Activated naive CD8-positive, alpha-beta T cell treated with anti-CD3 and anti-CD28 coated beads for 36 hours (primary cell): Measurements from ENCODE around the gene MYADM. TPM values are rescaled to one million over a fixed set of nuclear protein-coding genes. Genes with fewer than 3 reads are reported as not detected.

ENCODE experiments used
- DNase-seq: peaks from one replicate; pipeline ENCODE4 v3.0.0; 2021
- H3K27ac Mint-ChIP-seq: one replicate; pipeline ENCODE4 v1.8.0; 2022; ENCODE audit warnings: mild to moderate bottlenecking, moderate library complexity, mixed read lengths
- H3K27me3 Mint-ChIP-seq: one replicate; pipeline ENCODE4 v1.8.0; 2022; ENCODE audit warnings: mild to moderate bottlenecking, mixed read lengths
- H3K36me3 Mint-ChIP-seq: one replicate; pipeline ENCODE4 v1.8.0; 2021; ENCODE audit warnings: mild to moderate bottlenecking, mixed read lengths
- H3K4me1 Mint-ChIP-seq: one replicate; pipeline ENCODE4 v1.8.0; 2021; ENCODE audit warnings: mixed read lengths
- H3K4me3 Mint-ChIP-seq: one replicate; pipeline ENCODE4 v1.8.0; 2022; ENCODE audit warnings: mild to moderate bottlenecking, moderate library complexity, mixed read lengths
- H3K9me3 Mint-ChIP-seq: one replicate; pipeline ENCODE4 v1.8.0; 2022; ENCODE audit warnings: mixed read lengths
- total RNA-seq, 2 experiments: library from RNA; stranded (reverse); gene quantifications; one replicate each; pipeline ENCODE4 v1.2.3, GENCODE V29; 2021

MYADM gene
- total RNA-seq, 2 experiments from 2014 or later = 30.9 to 32.1 TPM

DNA sequence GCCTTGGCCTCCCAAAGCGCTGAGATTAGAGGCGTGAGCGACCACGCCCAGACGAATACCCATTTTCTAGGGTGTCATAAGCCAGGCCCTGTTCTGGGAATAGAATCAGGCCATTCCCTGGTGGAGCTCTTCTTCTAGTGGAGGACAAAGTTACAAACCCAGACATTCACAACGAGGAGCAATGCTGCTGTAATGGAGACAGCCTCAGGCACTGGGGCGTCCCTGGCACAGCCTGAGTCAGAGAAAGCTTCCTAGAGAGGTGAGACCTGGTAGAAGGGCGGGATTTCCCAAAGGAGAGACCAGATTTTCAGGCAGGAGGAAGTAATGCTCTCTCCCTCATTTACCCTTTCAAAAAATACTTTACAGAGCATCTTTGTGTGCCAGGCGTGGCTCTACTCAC, 27.0 kb downstream of the MYADM start:
- DNase-seq = no peak
- Mint-ChIP-seq H3K4me3 (no peak overlapping the region), H3K27ac (no peak overlapping the region), H3K9me3 (peaks cover 2% of the 10 kb centered on the region), H3K27me3 (peaks cover 81% of the 10 kb centered on the region), H3K36me3 (no peaks in the 10 kb centered on the region), H3K4me1 (peaks cover 4% of the 10 kb centered on the region)

DNA sequence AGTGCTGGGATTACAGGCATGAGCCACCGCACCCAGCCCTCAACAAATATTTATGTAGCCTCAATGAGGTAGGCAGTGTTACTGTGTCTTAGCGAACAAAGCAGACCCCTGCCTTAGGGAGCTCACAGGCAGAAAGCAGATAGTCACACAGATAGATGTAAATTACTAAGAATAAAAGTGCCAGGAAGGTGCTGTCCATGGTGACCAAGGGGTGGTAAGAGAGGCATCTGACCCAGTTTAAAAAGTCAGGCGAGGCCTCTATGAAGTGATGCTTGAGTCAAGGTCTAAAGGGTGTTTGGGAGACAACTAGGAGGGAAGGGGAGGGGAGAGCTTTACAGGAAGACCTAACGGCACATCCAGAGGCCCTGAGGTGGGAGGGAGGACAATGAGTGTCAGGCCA, 29.0 kb downstream of the MYADM start:
- Mint-ChIP-seq H3K4me3 (no peak overlapping the region), H3K27ac (no peak overlapping the region), H3K4me1 (peaks cover 4% of the 10 kb centered on the region), H3K36me3 (no peaks in the 10 kb centered on the region), H3K27me3 (peaks cover 82% of the 10 kb centered on the region), H3K9me3 (peaks cover 2% of the 10 kb centered on the region)
- no peak for DNase-seq

DNA sequence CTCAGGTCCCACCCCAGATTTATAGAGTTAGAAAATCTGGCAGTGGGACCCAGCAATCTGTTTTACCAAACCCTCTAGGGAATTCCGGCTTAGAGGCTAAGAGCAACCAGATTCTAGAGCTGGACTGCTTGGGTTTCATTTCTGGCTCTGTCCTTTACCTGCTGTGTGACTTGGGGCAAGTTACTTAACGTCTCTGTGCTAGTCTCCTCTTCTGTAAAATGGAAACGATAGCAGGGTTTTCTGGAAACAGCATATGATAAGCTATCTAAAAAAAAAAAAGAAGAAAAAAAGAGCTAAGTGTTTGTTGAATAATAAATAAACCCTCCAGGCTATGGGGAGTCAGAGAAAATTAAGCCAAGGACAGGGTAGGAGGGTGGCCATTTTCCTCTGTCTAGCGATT, 29.8 kb downstream of the MYADM start:
- H3K4me3 Mint-ChIP-seq = no peak overlapping the region
- H3K4me1 Mint-ChIP-seq = peaks cover 4% of the 10 kb centered on the region
- peaks cover 2% of the 10 kb centered on the region for H3K9me3 Mint-ChIP-seq
- DNase-seq = no peak
- H3K27me3 Mint-ChIP-seq = peaks cover 80% of the 10 kb centered on the region
- H3K36me3 Mint-ChIP-seq = no peaks in the 10 kb centered on the region
- H3K27ac Mint-ChIP-seq = no peak overlapping the region

DNA sequence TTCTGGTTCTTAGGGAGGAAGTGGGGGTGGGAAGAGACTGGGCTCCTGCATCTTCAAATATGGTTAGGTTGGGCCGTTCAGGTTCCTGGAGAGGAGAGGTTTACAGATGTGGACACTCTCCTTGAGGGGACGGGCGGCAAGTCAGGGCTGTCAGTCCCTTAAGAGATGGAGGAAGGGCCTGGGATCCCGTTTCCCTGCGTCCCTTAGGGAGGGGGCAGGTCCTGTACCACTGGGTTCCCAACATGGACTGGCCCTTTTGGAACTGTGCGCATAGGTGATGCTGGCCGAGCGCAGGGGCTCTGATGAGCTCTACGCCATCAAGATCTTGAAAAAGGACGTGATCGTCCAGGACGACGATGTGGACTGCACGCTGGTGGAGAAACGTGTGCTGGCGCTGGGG, 30.5 kb downstream of the MYADM start:
- no peak for DNase-seq
- Mint-ChIP-seq H3K4me1 (peaks cover 4% of the 10 kb centered on the region), H3K4me3 (no peak overlapping the region), H3K9me3 (peaks cover 2% of the 10 kb centered on the region), H3K27me3 (peaks cover 80% of the 10 kb centered on the region), H3K36me3 (no peaks in the 10 kb centered on the region), H3K27ac (no peak overlapping the region)

DNA sequence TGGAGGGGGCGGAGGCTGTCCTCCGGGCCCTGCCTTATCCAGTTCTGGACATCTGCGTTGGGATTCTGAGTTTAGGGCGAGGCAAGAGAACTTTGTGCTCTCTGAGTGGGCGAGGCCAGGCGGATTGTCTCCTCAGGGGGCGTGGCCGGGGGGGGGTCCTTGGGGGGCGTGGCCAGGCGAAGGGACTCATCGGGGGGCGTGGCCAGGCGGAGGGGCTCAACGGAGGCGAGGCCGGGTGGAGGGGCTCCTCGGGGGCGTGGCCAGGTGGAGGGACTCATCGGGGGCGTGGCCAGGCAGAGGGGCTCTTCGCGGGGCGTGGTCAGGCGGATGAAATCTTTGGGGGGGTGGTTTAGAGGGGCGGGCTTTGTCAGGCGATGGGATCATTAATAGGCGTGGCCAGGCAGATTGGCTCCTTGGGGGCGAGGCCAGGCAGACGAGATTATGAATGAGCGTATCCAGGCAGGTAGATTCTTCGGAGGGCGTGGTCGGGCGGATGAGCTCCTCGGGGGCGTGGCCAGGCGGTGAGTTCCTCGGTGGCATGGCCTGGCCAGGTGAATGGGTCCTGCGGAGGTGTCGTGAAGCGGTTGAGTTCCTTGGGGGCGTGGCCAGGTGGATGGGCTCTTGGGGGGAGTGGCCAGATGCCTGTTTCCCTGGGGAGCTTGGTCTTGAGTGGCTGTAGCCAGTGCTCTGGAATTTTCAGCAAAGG, 31.1 kb downstream of the MYADM start:
- Mint-ChIP-seq H3K4me1 (peaks cover 4% of the 10 kb centered on the region), H3K9me3 (peaks cover 2% of the 10 kb centered on the region), H3K4me3 (peak overlapping the region; percentile 10), H3K27me3 (peaks cover 77% of the 10 kb centered on the region), H3K27ac (no peak overlapping the region), H3K36me3 (no peaks in the 10 kb centered on the region)
- no peak for DNase-seq

DNA sequence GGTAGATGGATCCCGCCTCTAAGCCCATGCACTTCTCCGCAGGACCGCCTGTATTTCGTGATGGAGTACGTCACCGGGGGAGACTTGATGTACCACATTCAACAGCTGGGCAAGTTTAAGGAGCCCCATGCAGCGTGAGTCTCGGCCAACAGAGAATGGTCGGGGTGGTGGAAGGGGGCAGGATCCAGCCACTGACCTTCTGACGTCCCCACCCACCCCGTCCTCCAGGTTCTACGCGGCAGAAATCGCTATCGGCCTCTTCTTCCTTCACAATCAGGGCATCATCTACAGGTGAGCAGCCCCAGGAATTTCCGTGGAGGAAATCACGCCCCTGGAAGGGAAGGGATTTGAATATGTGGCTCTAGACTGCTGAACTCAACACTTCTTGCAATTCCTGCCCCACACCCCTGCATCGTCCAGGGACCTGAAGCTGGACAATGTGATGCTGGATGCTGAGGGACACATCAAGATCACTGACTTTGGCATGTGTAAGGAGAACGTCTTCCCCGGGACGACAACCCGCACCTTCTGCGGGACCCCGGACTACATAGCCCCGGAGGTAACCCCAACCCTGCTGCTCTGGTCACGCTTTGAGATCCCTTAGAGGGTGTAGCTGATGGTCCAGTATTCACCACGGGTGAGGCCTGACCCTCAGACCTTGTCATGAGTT, 32.6 kb downstream of the MYADM start:
- no peak overlapping the region for H3K4me3 Mint-ChIP-seq
- no peak overlapping the region for H3K27ac Mint-ChIP-seq
- H3K36me3 Mint-ChIP-seq = no peaks in the 10 kb centered on the region
- H3K4me1 Mint-ChIP-seq = peaks cover 4% of the 10 kb centered on the region
- peaks cover 81% of the 10 kb centered on the region for H3K27me3 Mint-ChIP-seq
- no peak for DNase-seq
- H3K9me3 Mint-ChIP-seq = peaks cover 2% of the 10 kb centered on the region

DNA sequence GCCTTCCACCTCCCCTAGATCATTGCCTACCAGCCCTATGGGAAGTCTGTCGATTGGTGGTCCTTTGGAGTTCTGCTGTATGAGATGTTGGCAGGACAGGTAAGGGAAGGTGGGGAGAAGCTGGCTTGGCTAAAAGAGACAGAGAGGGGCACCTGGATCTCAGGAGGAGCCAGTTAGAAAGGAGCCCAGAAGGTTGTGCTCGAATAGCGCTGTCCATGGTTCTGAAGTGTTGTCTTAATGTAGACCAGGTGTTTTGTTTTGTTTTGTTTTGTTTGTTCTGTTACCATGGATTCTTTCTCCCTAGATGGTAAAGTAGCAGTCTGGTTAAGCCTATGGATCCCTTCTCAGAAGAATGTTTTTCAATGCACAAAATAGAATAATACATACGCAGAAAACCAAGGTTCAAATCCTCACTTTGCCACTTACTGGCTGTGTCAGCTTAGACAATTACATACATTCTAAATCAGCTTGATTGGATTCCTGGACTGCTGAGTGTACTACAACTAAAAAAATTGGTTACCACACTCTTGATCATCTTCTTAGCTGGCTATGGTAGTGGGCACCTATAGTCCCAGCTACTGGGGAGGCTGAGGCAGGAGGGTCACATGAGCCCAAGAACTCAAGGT, 35.5 kb downstream of the MYADM start:
- H3K4me1 Mint-ChIP-seq = peaks cover 15% of the 10 kb centered on the region
- peaks cover 2% of the 10 kb centered on the region for H3K9me3 Mint-ChIP-seq
- peaks cover 83% of the 10 kb centered on the region for H3K27me3 Mint-ChIP-seq
- H3K4me3 Mint-ChIP-seq = no peak overlapping the region
- DNase-seq = no peak
- H3K36me3 Mint-ChIP-seq = no peaks in the 10 kb centered on the region
- no peak overlapping the region for H3K27ac Mint-ChIP-seq

DNA sequence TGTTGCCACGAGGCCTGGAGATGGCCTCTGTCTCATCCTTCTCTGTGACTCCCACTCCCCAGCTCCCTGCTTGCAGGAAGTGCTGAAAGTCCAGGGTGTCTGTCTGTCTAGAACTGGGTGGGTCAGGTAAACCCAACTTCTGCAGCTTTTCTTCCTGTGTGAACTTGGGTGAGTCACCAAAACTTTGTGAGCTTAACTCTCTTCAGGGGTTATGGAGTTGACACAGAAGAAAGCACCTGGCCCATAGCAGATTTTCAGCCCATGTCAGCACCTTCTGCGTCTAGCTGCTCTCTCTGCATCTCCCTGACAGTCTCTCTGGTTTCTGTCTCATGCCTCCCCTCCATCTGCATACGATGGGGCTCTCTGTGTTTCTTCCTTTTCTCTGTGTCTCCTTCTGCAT, 37.2 kb downstream of the MYADM start:
- no peaks in the 10 kb centered on the region for H3K9me3 Mint-ChIP-seq
- H3K4me1 Mint-ChIP-seq = peaks cover 16% of the 10 kb centered on the region
- H3K4me3 Mint-ChIP-seq = no peak overlapping the region
- no peak overlapping the region for H3K27ac Mint-ChIP-seq
- DNase-seq = no peak
- no peaks in the 10 kb centered on the region for H3K36me3 Mint-ChIP-seq
- peaks cover 82% of the 10 kb centered on the region for H3K27me3 Mint-ChIP-seq

DNA sequence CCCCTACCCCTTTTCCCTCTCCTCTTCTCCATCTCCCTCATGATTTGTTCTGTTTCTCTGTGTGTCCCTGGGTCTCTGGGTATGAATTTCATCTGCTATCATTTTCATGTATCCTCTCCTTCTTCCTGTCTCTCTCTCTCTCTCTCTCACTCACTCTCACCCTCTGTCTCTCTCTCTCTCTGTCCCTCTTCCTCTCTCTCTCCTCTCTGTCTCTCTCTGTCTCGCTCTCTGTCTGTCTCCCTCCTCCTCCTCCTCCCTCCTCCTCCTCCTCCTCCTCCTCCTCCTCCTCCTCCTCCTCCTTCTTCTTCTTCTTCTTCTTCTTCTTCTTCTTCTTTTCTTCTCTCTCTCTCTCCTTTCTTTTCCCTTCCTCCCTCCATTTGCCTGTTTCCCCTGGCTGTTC, 38.1 kb downstream of the MYADM start:
- no peak for DNase-seq
- H3K4me1 Mint-ChIP-seq = peaks cover 16% of the 10 kb centered on the region
- H3K27me3 Mint-ChIP-seq = peaks cover 82% of the 10 kb centered on the region
- H3K4me3 Mint-ChIP-seq = no peak overlapping the region
- no peaks in the 10 kb centered on the region for H3K36me3 Mint-ChIP-seq
- no peak overlapping the region for H3K27ac Mint-ChIP-seq
- no peaks in the 10 kb centered on the region for H3K9me3 Mint-ChIP-seq

DNA sequence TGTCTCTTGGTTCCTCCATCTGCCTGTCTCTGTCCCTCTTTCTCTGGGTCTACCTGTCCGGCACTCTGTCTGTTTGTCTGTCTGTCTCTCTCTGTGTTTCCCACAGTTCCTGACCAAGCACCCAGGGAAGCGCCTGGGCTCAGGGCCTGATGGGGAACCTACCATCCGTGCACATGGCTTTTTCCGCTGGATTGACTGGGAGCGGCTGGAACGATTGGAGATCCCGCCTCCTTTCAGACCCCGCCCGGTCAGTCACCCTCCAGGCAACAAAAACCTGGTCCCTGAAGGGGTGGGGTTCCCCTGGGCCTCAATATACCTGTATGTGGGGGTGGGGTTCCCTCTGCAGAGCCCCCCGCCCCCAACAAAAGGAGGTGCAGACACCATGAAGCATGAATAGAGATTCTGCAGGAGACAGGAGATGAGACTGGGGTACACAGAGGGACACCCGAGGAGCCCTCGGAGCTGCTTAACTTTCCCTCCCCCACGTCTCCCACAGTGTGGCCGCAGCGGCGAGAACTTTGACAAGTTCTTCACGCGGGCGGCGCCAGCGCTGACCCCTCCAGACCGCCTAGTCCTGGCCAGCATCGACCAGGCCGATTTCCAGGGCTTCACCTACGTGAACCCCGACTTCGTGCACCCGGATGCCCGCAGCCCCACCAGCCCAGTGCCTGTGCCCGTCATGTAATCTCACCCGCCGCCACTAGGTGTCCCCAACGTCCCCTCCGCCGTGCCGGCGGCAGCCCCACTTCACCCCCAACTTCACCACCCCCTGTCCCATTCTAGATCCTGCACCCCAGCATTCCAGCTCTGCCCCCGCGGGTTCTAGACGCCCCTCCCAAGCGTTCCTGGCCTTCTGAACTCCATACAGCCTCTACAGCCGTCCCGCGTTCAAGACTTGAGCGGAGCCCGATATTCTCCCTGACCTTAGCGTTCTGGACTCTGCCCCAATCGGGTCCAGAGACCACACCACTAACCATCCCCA, 38.8 kb downstream of the MYADM start:
- Mint-ChIP-seq H3K36me3 (no peaks in the 10 kb centered on the region), H3K9me3 (no peaks in the 10 kb centered on the region), H3K4me1 (peaks cover 16% of the 10 kb centered on the region), H3K4me3 (no peak overlapping the region), H3K27ac (no peak overlapping the region), H3K27me3 (peaks cover 84% of the 10 kb centered on the region)
- peak; percentile 69 for DNase-seq

DNA sequence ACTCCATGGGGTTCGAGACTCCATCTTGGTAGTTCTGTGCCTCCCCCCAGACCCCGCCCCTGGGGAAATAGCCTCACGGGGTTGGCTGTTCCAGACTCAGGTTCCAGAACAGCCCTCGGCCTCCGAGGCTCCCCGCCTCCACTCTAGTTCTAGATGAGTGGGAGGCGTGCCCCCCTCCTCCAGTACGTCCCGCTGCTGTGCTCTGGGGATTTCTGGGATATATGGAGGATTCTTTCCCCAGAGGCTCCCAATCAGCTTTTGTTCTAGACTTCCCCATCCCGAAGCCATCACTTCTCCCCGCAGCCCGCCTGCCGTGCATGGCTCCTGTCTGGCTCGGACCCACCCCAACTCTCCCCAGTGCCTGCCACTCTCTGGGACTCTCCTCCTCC, 39.5 kb downstream of the MYADM start:
- Mint-ChIP-seq H3K36me3 (no peaks in the 10 kb centered on the region), H3K27ac (no peak overlapping the region), H3K4me1 (peaks cover 16% of the 10 kb centered on the region), H3K27me3 (peaks cover 90% of the 10 kb centered on the region), H3K4me3 (no peak overlapping the region), H3K9me3 (no peaks in the 10 kb centered on the region)
- no peak for DNase-seq

DNA sequence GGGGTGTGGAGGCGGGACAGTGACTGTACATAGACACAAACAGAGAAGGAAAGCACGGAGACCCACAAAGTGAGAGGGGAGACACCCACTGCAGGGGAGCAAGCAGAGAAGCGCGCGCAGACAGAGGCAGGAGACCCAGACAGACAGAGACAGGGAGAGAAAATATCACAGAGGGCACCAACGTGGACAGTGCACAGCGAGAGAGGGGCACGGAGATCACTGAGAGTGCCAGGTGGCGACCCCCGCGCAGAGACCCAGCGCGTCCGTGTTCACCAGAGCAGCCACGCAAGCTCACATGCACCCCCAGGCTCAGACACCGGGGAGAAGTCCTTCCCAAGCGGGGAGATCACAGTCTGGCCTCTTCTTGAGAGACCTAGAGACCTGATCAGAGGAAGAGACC, 40.0 kb downstream of the MYADM start:
- Mint-ChIP-seq H3K36me3 (no peaks in the 10 kb centered on the region), H3K9me3 (no peaks in the 10 kb centered on the region)

DNA sequence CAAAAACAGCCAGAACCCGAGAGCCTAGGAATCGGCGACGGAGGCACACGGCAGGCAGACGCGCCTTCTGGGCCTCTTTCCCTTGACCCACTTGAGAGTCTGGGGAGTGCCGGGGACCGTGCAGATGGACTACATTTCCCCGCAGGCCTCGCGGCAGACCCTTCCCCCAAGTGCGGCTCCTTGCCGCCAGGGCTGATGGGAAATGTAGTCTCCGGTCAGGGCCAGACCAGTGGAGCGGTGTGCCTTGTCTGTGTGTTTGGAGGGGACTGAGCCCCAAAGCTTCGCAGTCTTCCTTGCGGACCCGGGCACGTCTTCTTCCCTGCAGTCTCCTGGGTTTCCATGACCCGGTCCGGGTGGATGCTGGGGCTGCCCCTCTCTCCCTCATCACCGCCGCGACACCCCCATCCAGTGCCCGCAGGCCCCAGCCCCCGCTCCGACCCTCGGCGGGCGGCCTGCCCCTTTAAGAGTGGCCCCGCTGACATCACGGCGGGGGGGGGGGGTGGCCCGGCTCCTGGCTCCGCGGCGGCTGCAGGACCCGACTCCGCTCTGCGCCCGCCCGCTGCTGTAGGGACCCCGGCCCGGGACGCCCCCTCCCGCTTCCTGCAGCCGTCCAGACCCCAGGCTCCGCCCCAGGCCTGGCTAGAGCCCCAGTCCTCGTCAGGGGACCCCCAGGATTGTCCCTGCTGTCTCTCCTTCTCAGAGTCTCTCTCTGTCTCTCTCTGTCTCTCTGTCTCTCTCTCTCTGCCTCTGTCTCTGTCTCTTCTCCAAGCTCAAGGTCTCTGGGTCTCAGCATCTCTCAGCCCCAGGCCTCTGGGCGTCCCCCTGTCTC, 40.6 kb downstream of the MYADM start:
- peak; percentile 67 for DNase-seq
- Mint-ChIP-seq H3K36me3 (no peaks in the 10 kb centered on the region), H3K27me3 (peaks cover 90% of the 10 kb centered on the region), H3K27ac (no peak overlapping the region), H3K9me3 (no peaks in the 10 kb centered on the region), H3K4me1 (peaks cover 16% of the 10 kb centered on the region), H3K4me3 (no peak overlapping the region)

More for the DNA sequence above, 40.0 kb downstream of the MYADM start:
- Mint-ChIP-seq H3K27me3 (peaks cover 90% of the 10 kb centered on the region), H3K4me1 (peaks cover 16% of the 10 kb centered on the region), H3K4me3 (peak overlapping the region; percentile 9), H3K27ac (no peak overlapping the region)
- DNase-seq = no peak

DNA sequence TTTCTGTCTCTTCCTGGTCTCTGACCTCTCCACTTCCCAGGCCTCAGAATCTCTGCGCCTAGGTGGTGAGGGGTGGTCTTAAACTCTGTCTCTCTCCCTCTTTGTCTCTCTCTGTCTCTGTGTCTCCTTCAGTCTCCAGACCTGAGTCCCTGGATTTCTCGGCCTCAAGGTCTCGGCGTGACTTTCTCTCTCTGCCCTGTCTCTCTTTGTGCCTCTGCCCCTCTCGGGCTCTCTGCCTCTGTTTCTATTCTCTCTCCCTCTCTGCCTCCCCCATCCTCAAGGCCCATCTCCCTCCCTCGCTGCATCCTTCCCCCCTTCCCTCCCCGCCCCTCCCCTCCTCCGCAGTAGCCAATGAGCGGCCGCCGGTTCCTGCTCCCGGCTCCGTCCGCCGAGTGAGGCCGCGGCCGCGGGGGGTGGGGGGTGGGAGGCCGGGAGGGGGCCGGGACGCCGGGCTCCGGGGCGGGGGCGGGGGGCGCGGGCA, 41.3 kb downstream of the MYADM start, which contains the start of gene CACNG7:
Gene CACNG7, plus strand, starts transcription at position 344 of the 481 bp plus-strand sequence. CDS start 3,554 bp downstream, outside the sequence.
- Mint-ChIP-seq H3K27ac (no peak within 1 kb of the TSS), H3K27me3 (peaks cover 92% of the 10 kb centered on the region), H3K4me1 (peaks cover 16% of the 10 kb centered on the region), H3K9me3 (no peaks in the 10 kb centered on the region), H3K4me3 (peak within 1 kb of the TSS; percentile 43), H3K36me3 (no peaks in the 10 kb centered on the region)
- no peak for DNase-seq
